Measurements from ENCODE around the gene MBD5. TPM values are rescaled to one million over a fixed set of nuclear protein-coding genes. Genes with fewer than 3 reads are reported as not detected.
A peak's percentile ranks its signal among the peaks of the same experiment; 100 is the strongest.
"Not testable (repeated sequence)": the region's sequence is repeated elsewhere in the genome, so short reads cannot be mapped to it uniquely, and the experiment has no call there.

Gene MBD5
- total and polyA plus RNA-seq, 2 experiments from 2014 or later = 12.1 to 23.4 TPM

- Histone ChIP-seq H3K27me3 (replicated peaks; ENCODE audit: insufficient read depth) (no peaks in the 10 kb centered on the region), H3K9ac (no peak overlapping the region), H3K79me2 (ENCODE audit: insufficient read depth) (peaks cover 81% of the 10 kb centered on the region), H3K9me2 (ENCODE audit: insufficient read depth) (no peaks in the 10 kb centered on the region), H3K9me3 (ENCODE audit: low read depth) (no peaks in the 10 kb centered on the region), H3K4me2 (ENCODE audit: unreplicated experiment) (no peak overlapping the region), H2AFZ (no peak overlapping the region), H3K4me1 (ENCODE audit: insufficient read depth) (0 out of 2 replicates have a peak, but pooled peaks cover 4% of the 10 kb centered on the region), H4K20me1 (ENCODE audit: insufficient read depth) (no peaks in the 10 kb centered on the region), H3K4me3 (no peak overlapping the region), H3F3A (ENCODE audit: insufficient read depth) (no peaks in the 10 kb centered on the region), H3K36me3 (ENCODE audit: low read depth) (no peaks in the 10 kb centered on the region), H3K27ac (no peak overlapping the region)
- 87 to 90% methylated on average over 3 of the region's 3 CpGs for WGBS, 2 experiments (ENCODE audit: low coverage in 1 of 2, low lambda C conversion rate in 2 of 2, missing lambda C conversion rate in 2 of 2)
- no peak for TF ChIP-seq EZH2phosphoT487 (IDR thresholded peaks at IDR 0.05; ENCODE audit: insufficient read depth, low read depth)
- no peak for TF ChIP-seq EZH2 (IDR thresholded peaks at IDR 0.05; ENCODE audit: insufficient read depth, poor library complexity, severe bottlenecking)
- in situ Hi-C loops (cut with MboI) = loop anchor here (25.0 kb wide), 1 partner anchor 998 kb away; no protein-coding TSS in a partner anchor
- DNase-seq = no peak
Measured at GRCh38 chr2:147989102-147989501, 31.8 kb upstream of the MBD5 start.

GRCh38 chr2:147989809-147990403 is 31.0 kb upstream of the MBD5 start:
- in situ Hi-C loops (cut with MboI) = loop anchor here (10.0 to 25.0 kb wide), 2 partner anchors 525 to 997 kb away; no protein-coding TSS in a partner anchor
- Histone ChIP-seq H3K9ac (peak overlapping the region; percentile 24; the same call in 1 of the 2 replicates), H3K79me2 (ENCODE audit: insufficient read depth) (peaks cover 84% of the 10 kb centered on the region), H3K4me3 (no peak overlapping the region), H3K9me3 (ENCODE audit: low read depth) (no peaks in the 10 kb centered on the region), H4K20me1 (ENCODE audit: insufficient read depth) (no peaks in the 10 kb centered on the region), H3K27me3 (replicated peaks; ENCODE audit: insufficient read depth) (no peaks in the 10 kb centered on the region), H3K4me2 (ENCODE audit: unreplicated experiment) (peak overlapping the region; percentile 43), H3F3A (ENCODE audit: insufficient read depth) (no peaks in the 10 kb centered on the region), H3K36me3 (ENCODE audit: low read depth) (no peaks in the 10 kb centered on the region), H3K4me1 (ENCODE audit: insufficient read depth) (0 out of 2 replicates have a peak, but pooled peaks cover 4% of the 10 kb centered on the region), H3K27ac (no peak overlapping the region), H3K9me2 (ENCODE audit: insufficient read depth) (no peaks in the 10 kb centered on the region), H2AFZ (peak overlapping the region; percentile 46; the same call in 1 of the 2 replicates)
- peak; percentile 78 for DNase-seq
- TF ChIP-seq EZH2 (IDR thresholded peaks at IDR 0.05; ENCODE audit: insufficient read depth, poor library complexity, severe bottlenecking) (no peak), EZH2phosphoT487 (IDR thresholded peaks at IDR 0.05; ENCODE audit: insufficient read depth, low read depth) (no peak)
- WGBS, 2 experiments (ENCODE audit: low coverage in 1 of 2, low lambda C conversion rate in 2 of 2, missing lambda C conversion rate in 2 of 2) = 30 to 31% methylated on average over 4 of the region's 4 CpGs

- H3K9ac ChIP-seq; H3F3A ChIP-seq (ENCODE audit: insufficient read depth); H4K20me1 ChIP-seq (ENCODE audit: insufficient read depth); H2AFZ ChIP-seq; H3K27me3 ChIP-seq (replicated peaks; ENCODE audit: insufficient read depth); H3K36me3 ChIP-seq (ENCODE audit: low read depth); H3K4me2 ChIP-seq (ENCODE audit: unreplicated experiment); H3K27ac ChIP-seq; H3K9me2 ChIP-seq (ENCODE audit: insufficient read depth); H3K9me3 ChIP-seq (ENCODE audit: low read depth); H3K4me1 ChIP-seq (ENCODE audit: insufficient read depth); H3K4me3 ChIP-seq; DNase-seq: not testable (repeated sequence)
- in situ Hi-C loops (cut with MboI) = loop anchor here (10.0 to 25.0 kb wide), 2 partner anchors 520 to 992 kb away; no protein-coding TSS in a partner anchor
- 95 to 99% methylated on average over 7 of the region's 7 CpGs for WGBS, 2 experiments (ENCODE audit: low coverage in 1 of 2, low lambda C conversion rate in 2 of 2, missing lambda C conversion rate in 2 of 2)
- peaks cover 90% of the 10 kb centered on the region for H3K79me2 ChIP-seq (ENCODE audit: insufficient read depth)
Measured at GRCh38 chr2:147994965-147995364, 25.9 kb upstream of the MBD5 start.

GRCh38 chr2:147996828-147997227 is 24.1 kb upstream of the MBD5 start:
- Histone ChIP-seq H3K4me1 (ENCODE audit: insufficient read depth) (no peaks in the 10 kb centered on the region), H3F3A (ENCODE audit: insufficient read depth) (no peaks in the 10 kb centered on the region), H3K27ac (no peak overlapping the region), H3K4me3 (no peak overlapping the region), H4K20me1 (ENCODE audit: insufficient read depth) (no peaks in the 10 kb centered on the region), H3K79me2 (ENCODE audit: insufficient read depth) (peaks cover 94% of the 10 kb centered on the region), H3K36me3 (ENCODE audit: low read depth) (no peaks in the 10 kb centered on the region), H3K4me2 (ENCODE audit: unreplicated experiment) (no peak overlapping the region), H3K9me3 (ENCODE audit: low read depth) (no peaks in the 10 kb centered on the region), H3K9ac (no peak overlapping the region), H3K9me2 (ENCODE audit: insufficient read depth) (no peaks in the 10 kb centered on the region), H3K27me3 (replicated peaks; ENCODE audit: insufficient read depth) (no peaks in the 10 kb centered on the region), H2AFZ (no peak overlapping the region)
- in situ Hi-C loops (cut with MboI) = loop anchor here (10.0 to 25.0 kb wide), 2 partner anchors 518 to 990 kb away; no protein-coding TSS in a partner anchor
- TF ChIP-seq EZH2phosphoT487 (IDR thresholded peaks at IDR 0.05; ENCODE audit: insufficient read depth, low read depth) (no peak), EZH2 (IDR thresholded peaks at IDR 0.05; ENCODE audit: insufficient read depth, poor library complexity, severe bottlenecking) (no peak)
- DNase-seq = no peak
